Type B pancreatic cell (in vitro differentiated cells): ENCODE data around the gene KLHL29. TPM values are rescaled to one million over a fixed set of nuclear protein-coding genes. Genes with fewer than 3 reads are reported as not detected.

Source experiments
- DNase-seq: peaks from one replicate; pipeline ENCODE4 v3.0.0; 2021; ENCODE audit warnings: mixed read lengths; ENCODE audit not compliant: unreplicated experiment; ENCODE audit errors: extremely low spot score
- H3K27ac Mint-ChIP-seq: 2 replicates; pipeline ENCODE4 v1.8.0; 2021; ENCODE audit warnings: mild to moderate bottlenecking, mixed read lengths
- H3K27me3 Mint-ChIP-seq: 2 replicates; pipeline ENCODE4 v1.8.0; 2021; ENCODE audit warnings: mixed read lengths
- H3K36me3 Mint-ChIP-seq: 2 replicates; pipeline ENCODE4 v1.8.0; 2021; ENCODE audit warnings: mixed read lengths
- H3K4me1 Mint-ChIP-seq: one replicate; pipeline ENCODE4 v1.8.0; 2021; ENCODE audit warnings: mixed read lengths; ENCODE audit not compliant: unreplicated experiment
- H3K4me3 Mint-ChIP-seq: 2 replicates; pipeline ENCODE4 v1.8.0; 2021; ENCODE audit warnings: mild to moderate bottlenecking, mixed read lengths
- H3K9me3 Mint-ChIP-seq: 2 replicates; pipeline ENCODE4 v1.8.0; 2021; ENCODE audit warnings: mixed read lengths
- total RNA-seq: library from RNA; stranded (reverse); gene quantifications from 2 replicates; pipeline ENCODE4 v1.2.1, GENCODE V29; 2021; ENCODE audit warnings: low replicate concordance
- TF ChIP-seq, protein P1 (sequence below): fragments of 200-600 bp; sonication (generic); conservative IDR thresholded peaks from 2 replicates; pipeline ENCODE4 v1.5.0; 2021; ENCODE audit warnings: antibody characterized with exemption, mild to moderate bottlenecking

Gene KLHL29
- total RNA-seq, 1 donor from 2014 or later: 24.1 TPM

DNA sequence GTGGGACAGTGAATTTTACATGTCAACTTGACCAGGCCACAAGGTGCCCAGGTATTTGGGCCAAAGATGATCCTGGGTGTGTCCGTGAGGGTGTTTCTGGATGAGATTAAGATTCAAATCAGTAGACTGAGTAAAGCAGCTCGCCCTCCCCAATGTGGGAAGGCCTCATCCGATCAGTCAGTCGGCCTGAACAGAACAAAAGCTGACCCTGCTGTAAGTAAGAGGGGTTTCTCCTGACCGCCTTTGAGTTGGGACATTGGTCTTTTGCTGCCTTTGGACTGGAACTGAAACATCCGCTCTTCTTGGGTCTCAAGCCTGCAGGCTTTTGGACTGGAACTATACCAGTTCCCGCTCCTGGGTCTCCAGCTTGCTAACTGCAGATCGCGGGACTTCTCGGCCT is 233.3 kb downstream of the KLHL29 start:
- peaks cover 72% of the 10 kb centered on the region for H3K4me1 Mint-ChIP-seq
- H3K36me3 Mint-ChIP-seq: peaks cover 8% of the 10 kb centered on the region

DNA sequence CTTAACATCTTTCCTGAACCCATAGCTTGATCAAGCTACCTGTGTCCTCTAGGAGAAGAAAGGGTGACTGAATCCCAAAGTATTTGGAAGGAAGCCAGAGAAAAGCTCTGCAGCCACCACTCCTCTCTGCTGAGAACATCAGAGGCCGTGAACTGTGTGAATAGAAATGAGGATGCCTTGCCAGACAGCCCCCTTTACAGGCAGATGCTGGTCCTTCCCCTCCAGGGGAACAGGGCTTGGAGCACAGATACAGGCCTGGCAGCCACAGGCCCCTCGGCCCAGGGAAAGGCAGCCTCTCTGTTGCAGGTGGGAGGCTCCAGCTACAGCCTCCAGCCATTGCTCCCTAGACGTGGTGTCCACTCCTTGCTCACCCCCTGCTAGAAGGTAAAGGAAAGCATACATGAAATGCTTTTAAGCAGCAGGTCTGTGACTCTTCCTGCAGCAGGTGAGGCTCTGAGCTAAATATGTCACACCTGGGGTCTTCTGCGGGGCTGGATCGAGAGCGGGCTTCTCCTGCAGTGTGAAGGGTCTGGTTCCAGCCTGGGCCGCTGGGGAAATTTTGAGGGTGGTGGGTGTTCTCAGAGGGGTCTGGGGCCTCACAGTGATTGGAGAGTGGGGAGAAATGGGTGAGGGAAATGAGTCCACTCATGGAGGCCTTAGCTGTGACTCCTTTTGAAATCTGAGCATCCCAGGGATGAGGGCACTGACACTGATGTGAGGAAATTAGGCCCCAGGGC is 234.0 kb downstream of the KLHL29 start:
- Mint-ChIP-seq H3K9me3 (no peaks in the 10 kb centered on the region), H3K27ac (no peak overlapping the region), H3K4me3 (no peak overlapping the region), H3K27me3 (no peaks in the 10 kb centered on the region), H3K4me1 (peaks cover 76% of the 10 kb centered on the region), H3K36me3 (peaks cover 13% of the 10 kb centered on the region)
- DNase-seq: no peak
- TF ChIP-seq, protein P1, sequence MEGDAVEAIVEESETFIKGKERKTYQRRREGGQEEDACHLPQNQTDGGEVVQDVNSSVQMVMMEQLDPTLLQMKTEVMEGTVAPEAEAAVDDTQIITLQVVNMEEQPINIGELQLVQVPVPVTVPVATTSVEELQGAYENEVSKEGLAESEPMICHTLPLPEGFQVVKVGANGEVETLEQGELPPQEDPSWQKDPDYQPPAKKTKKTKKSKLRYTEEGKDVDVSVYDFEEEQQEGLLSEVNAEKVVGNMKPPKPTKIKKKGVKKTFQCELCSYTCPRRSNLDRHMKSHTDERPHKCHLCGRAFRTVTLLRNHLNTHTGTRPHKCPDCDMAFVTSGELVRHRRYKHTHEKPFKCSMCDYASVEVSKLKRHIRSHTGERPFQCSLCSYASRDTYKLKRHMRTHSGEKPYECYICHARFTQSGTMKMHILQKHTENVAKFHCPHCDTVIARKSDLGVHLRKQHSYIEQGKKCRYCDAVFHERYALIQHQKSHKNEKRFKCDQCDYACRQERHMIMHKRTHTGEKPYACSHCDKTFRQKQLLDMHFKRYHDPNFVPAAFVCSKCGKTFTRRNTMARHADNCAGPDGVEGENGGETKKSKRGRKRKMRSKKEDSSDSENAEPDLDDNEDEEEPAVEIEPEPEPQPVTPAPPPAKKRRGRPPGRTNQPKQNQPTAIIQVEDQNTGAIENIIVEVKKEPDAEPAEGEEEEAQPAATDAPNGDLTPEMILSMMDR: no peak

More for the DNA sequence above, 233.3 kb downstream of the KLHL29 start:
- Mint-ChIP-seq H3K27ac (no peak overlapping the region), H3K27me3 (no peaks in the 10 kb centered on the region), H3K9me3 (no peaks in the 10 kb centered on the region), H3K4me3 (no peak overlapping the region)
- TF ChIP-seq, protein P1: no peak
- no peak for DNase-seq

DNA sequence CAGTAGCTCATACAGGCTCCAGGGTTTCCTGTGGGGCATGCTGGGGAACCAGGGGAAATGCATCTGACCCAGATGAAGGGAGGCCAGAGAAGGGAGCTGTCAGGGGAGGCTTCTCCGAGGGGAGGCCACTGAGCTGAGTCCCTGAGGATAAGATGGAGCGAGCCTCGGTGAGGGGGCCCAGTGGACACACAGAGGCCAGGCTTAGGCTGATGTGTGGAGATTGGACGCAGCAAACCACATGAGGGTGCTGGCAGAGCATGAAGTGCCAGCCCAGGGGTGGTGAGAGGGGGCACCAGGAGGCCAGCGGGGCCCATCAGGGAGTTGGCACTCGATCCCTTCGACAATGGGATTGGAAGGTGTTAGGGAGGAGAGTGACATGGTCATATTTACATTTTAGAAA is 235.0 kb downstream of the KLHL29 start:
- TF ChIP-seq, protein P1: no peak
- peaks cover 13% of the 10 kb centered on the region for H3K36me3 Mint-ChIP-seq
- no peak for DNase-seq
- no peaks in the 10 kb centered on the region for H3K27me3 Mint-ChIP-seq
- H3K4me3 Mint-ChIP-seq: no peak overlapping the region
- H3K9me3 Mint-ChIP-seq: peaks cover 4% of the 10 kb centered on the region
- H3K4me1 Mint-ChIP-seq: peaks cover 71% of the 10 kb centered on the region
- no peak overlapping the region for H3K27ac Mint-ChIP-seq

DNA sequence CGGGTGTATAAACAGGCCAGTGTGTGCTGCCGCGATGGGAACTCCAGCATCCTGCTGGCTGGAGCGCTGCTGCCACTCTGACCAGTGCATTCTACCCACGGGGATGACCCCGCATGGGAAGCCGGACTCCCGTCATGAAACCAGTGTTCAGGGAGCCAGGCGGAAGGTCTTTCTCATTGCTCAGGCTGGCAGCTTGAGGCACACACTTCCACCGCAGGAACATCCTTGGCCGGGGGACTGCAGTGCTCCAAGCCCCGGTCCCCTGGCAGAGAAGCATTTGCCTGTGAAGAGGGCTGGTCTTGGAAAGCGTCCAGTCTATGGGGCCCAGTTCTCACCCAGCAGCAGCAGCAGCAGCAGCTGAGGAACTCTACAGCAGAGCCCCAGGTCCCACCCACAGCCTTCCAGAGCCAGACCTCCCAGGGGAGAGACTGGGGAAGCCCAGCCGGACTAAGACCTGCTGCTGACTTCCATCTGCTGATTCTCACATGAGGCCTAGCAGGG is 235.9 kb downstream of the KLHL29 start:
- H3K27me3 Mint-ChIP-seq: no peaks in the 10 kb centered on the region

DNA sequence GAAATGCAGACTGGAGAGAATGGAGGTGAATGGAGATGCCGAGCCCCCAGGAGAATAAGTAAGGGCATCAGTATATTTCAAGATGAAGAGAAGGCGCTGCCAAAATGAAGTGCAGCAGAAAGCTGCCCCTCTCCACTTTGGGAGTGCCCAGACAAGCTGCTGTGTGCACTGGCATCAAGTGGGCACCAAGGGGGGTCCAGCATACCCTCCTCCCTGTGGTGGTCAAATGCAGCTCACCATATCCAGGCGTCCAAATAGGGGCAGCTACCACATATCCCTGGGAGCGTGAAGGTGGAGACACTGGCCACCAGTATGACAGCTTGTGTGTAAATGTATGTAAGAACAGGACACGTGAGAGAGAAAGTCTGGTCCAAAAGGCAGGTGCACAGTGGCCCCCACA is 236.6 kb downstream of the KLHL29 start:
- Mint-ChIP-seq H3K27ac (no peak overlapping the region), H3K36me3 (peaks cover 13% of the 10 kb centered on the region), H3K27me3 (no peaks in the 10 kb centered on the region), H3K4me3 (no peak overlapping the region), H3K9me3 (peaks cover 4% of the 10 kb centered on the region), H3K4me1 (peaks cover 68% of the 10 kb centered on the region)
- DNase-seq: no peak
- TF ChIP-seq, protein P1: no peak

More for the DNA sequence above, 235.9 kb downstream of the KLHL29 start:
- DNase-seq: no peak
- TF ChIP-seq, protein P1: no peak
- Mint-ChIP-seq H3K4me3 (no peak overlapping the region), H3K27ac (no peak overlapping the region), H3K36me3 (peaks cover 13% of the 10 kb centered on the region), H3K9me3 (peaks cover 4% of the 10 kb centered on the region), H3K4me1 (peaks cover 73% of the 10 kb centered on the region)
